Common myeloid progenitor, CD34-positive (primary cell): ENCODE results near the gene JRKL.
"Not testable (repeated sequence)": the region's sequence is repeated elsewhere in the genome, so short reads cannot be mapped to it uniquely, and the experiment has no call there.

Experiments
- CTCF ChIA-PET: fragments of 350-600 bp; sonication (Branson Sonifier 250); formaldehyde crosslinking; loops from one replicate; lab custom pipeline; 2021; ENCODE audit warnings: antibody characterized with exemption; lab: Charles Lee
- POLR2A ChIA-PET: fragments of 350-600 bp; sonication (Branson Sonifier 250); formaldehyde crosslinking; loops from one replicate; lab custom pipeline; 2021; ENCODE audit warnings: antibody characterized with exemption; lab: Charles Lee
- DNase-seq, 3 donors: peaks; one replicate each; pipeline versions ENCODE4 v3.0.0 to v3.0.0-alpha.2; 2013
- H3K27ac ChIP-seq, 2 experiments: 1 replicate in 1 of 2; 2 replicates in 1 of 2; pipeline ENCODE4 v1.7.0; 2013; ENCODE audit warnings: inconsistent platforms in 2 of 2, low read length in 2 of 2, mild to moderate bottlenecking in 2 of 2, low read depth in 1 of 2, moderate library complexity in 1 of 2; ENCODE audit not compliant: severe bottlenecking in 2 of 2, insufficient read depth in 1 of 2, poor library complexity in 1 of 2
- H3K27me3 ChIP-seq, 5 experiments: replicated peaks in 2 of 5; 1 replicate in 3 of 5; 2 replicates in 2 of 5; pipeline versions ENCODE4 v1.6.1 to v1.7.0; 2013; ENCODE audit warnings: low read length in 4 of 5, mild to moderate bottlenecking in 2 of 5, moderate library complexity in 2 of 5, inconsistent platforms in 1 of 5; ENCODE audit not compliant: insufficient read depth in 5 of 5, control insufficient read depth in 4 of 5
- H3K36me3 ChIP-seq, 4 experiments: 1 replicate in 2 of 4; 2 replicates in 2 of 4; pipeline versions ENCODE4 v1.6.1 to v1.7.0; 2013; ENCODE audit warnings: low read length in 3 of 4, control low read depth in 1 of 4, mild to moderate bottlenecking in 1 of 4; ENCODE audit not compliant: control insufficient read depth in 4 of 4, insufficient read depth in 4 of 4
- H3K4me1 ChIP-seq, 4 experiments: 1 replicate in 3 of 4; 2 replicates in 1 of 4; pipeline versions ENCODE4 v1.6.1 to v1.7.1; 2013; ENCODE audit warnings: low read length in 3 of 4, mild to moderate bottlenecking in 3 of 4, control low read depth in 1 of 4, inconsistent platforms in 1 of 4, moderate library complexity in 1 of 4; ENCODE audit not compliant: control insufficient read depth in 4 of 4, insufficient read depth in 4 of 4; ENCODE audit errors: control extremely low read depth in 1 of 4
- H3K4me3 ChIP-seq, 7 experiments: 1 replicate in 4 of 7; 2 replicates in 3 of 7; pipeline versions ENCODE4 v1.5.1 to v1.7.0; 2013; ENCODE audit warnings: mild to moderate bottlenecking in 7 of 7, low read length in 6 of 7, moderate library complexity in 6 of 7, inconsistent platforms in 2 of 7, low read depth in 2 of 7, control low read depth in 1 of 7; ENCODE audit not compliant: insufficient read depth in 4 of 7, control insufficient read depth in 1 of 7; ENCODE audit errors: extremely low read depth in 1 of 7
- H3K9me3 ChIP-seq, 5 experiments: 1 replicate in 4 of 5; 2 replicates in 1 of 5; pipeline versions ENCODE4 v1.6.1 to v1.7.1; 2013; ENCODE audit warnings: low read length in 4 of 5, mild to moderate bottlenecking in 2 of 5, inconsistent platforms in 1 of 5, low read depth in 1 of 5, moderate library complexity in 1 of 5; ENCODE audit not compliant: control insufficient read depth in 4 of 5, insufficient read depth in 2 of 5; ENCODE audit errors: control extremely low read depth in 1 of 5
- WGBS: methylation state at CpG from one replicate; pipeline ENCODE4 v1.1.5; 2013; ENCODE audit not compliant: insufficient coverage; 5-methylcytosine and 5-hydroxymethylcytosine counted together

JRKL gene

GRCh38 chr11:96412761-96413381, 23.1 kb downstream of the JRKL start:
- DNase-seq = no peak
- CTCF ChIA-PET = no interaction called here
- Histone ChIP-seq H3K27ac (no peak overlapping the region), H3K4me1 (no peaks in the 10 kb centered on the region), H3K36me3 (no peaks in the 10 kb centered on the region), H3K27me3 (no peaks in the 10 kb centered on the region), H3K9me3 (no peaks in the 10 kb centered on the region), H3K4me3 (no peak overlapping the region)
- no CpG with 5 or more reads among the region's 1 CpG for WGBS
- POLR2A ChIA-PET = no interaction called here

- Histone ChIP-seq H3K4me1 (no peaks in the 10 kb centered on the region), H3K27ac (no peak overlapping the region), H3K36me3 (no peaks in the 10 kb centered on the region), H3K27me3 (no peaks in the 10 kb centered on the region), H3K4me3 (no peak overlapping the region), H3K9me3 (no peaks in the 10 kb centered on the region)
- POLR2A ChIA-PET = no interaction called here
- CTCF ChIA-PET = no interaction called here
- DNase-seq = no peak
Measured at GRCh38 chr11:96413408-96413807, 23.6 kb downstream of the JRKL start.

GRCh38 chr11:96424693-96425092, 34.9 kb downstream of the JRKL start:
- Histone ChIP-seq H3K9me3 (peaks cover 0 to 2% (median 0%) of the 10 kb centered on the region in 5 experiments), H3K4me1 (peaks cover 0 to 2% (median 1%) of the 10 kb centered on the region in 4 experiments), H3K27ac (no peak overlapping the region), H3K36me3 (no peaks in the 10 kb centered on the region), H3K4me3 (no peak overlapping the region), H3K27me3 (no peaks in the 10 kb centered on the region)
- ChIA-PET POLR2A (no interaction called here), CTCF (interaction anchor here (0.7 to 4.7 kb wide), 5 partner anchors 13 to 618 kb away, joined by 3 to 20 read pairs (median 6); no protein-coding TSS in a partner anchor)
- no peak for DNase-seq
- no CpG with 5 or more reads among the region's 2 CpGs for WGBS

GRCh38 chr11:96430668-96431067, 40.9 kb downstream of the JRKL start:
- no peaks in the 10 kb centered on the region for H3K27me3 ChIP-seq
- H3K27ac ChIP-seq = no peak overlapping the region
- H3K36me3 ChIP-seq = no peaks in the 10 kb centered on the region
- CTCF ChIA-PET = interaction anchor here (2.3 kb wide), 1 partner anchor 595 kb away, joined by 7 read pairs; no protein-coding TSS in a partner anchor
- POLR2A ChIA-PET = no interaction called here
- H3K9me3 ChIP-seq = no peaks in the 10 kb centered on the region
- H3K4me1 ChIP-seq = no peaks in the 10 kb centered on the region
- WGBS = no CpG with 5 or more reads among the region's 3 CpGs
- H3K4me3 ChIP-seq = no peak overlapping the region
- DNase-seq = no peak

- H3K27me3 ChIP-seq, H3K27ac ChIP-seq, H3K4me1 ChIP-seq, POLR2A ChIA-PET, H3K4me3 ChIP-seq, CTCF ChIA-PET, H3K9me3 ChIP-seq, H3K36me3 ChIP-seq, DNase-seq: not testable (repeated sequence)
Measured at GRCh38 chr11:96432654-96433053, 42.8 kb downstream of the JRKL start.
